SKM-1 (cell line): ENCODE results near the gene PLIN5.

Experiments
- DNase-seq: peaks from one replicate; lab custom pipeline; 2025; ENCODE audit not compliant: unreplicated experiment; lab: John Stamatoyannopoulos, UW

The PLIN5 gene

DNA sequence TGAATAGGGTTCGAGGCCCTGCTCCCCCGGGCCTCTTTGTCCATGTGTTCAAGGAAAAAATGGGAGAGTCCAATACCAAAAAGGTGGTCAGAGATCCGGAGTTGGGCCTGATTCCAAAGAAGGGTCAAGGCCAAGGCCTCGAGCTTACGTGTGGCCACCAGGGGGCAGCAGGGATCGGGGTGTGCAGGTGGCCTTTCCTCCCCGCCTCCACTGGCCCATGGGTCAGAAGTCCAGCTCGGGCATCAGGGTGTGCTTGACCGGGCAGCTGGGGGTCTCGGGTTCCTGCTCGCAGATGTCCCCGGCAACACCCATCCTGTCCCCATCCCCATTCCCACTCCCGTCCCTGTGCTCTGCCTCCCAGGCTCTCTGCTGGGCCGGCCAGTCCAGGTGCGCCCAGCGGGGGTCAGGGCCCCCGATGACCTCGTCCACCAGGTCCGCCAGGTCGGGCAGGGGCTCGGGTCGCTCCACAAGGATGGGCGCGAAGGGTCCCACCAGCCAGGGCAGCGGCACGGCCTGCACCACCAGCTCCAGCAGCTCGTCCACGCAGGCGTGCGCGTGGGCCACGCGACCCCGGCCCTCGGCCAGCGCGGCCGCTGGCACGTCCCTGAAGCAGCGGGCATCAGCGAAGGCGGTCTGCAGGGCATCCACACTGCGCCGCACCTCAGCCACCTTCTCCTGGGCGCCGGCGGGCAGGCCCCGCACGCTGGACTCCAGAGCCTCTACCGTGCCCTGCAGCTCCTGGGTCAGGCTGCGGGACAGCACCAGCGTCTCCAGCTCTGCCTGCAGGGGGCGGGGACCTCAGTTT is 11.5 kb downstream of the PLIN5 start:
- no peak for DNase-seq

DNA sequence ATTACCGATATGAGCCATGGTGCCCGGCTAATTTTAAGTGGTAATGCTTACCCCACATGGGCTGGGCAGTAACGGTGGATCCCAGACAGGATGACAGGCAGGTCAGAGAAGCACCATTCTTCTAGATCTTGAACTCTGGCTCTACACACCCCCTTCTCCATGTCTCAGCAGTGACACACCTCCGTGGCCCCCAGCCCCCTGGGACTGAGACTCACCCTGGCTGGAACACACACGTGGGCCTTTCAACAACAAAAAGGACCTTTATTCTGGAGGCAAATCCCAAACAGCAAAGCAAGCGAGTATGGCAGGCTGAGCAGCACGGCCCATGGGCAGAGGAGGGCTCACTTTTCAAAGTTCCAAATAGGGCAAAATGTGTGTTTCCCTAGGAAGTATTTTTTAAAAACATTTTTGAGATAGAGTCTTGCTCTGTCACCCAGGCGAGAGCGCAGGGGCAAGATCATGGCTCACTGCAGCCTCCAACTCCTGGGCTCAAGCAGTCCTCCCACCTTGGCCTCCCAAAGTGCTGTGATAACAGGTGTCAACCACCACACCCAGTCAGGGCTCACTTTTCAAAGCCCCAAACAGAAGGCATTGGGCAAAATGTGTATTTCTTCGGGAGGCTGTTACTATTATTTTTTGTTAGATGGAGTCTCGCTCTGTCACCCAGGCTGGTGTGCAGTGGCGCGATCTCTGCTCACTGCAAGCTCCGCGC is 12.6 kb downstream of the PLIN5 start:
- DNase-seq, result no peak

DNA sequence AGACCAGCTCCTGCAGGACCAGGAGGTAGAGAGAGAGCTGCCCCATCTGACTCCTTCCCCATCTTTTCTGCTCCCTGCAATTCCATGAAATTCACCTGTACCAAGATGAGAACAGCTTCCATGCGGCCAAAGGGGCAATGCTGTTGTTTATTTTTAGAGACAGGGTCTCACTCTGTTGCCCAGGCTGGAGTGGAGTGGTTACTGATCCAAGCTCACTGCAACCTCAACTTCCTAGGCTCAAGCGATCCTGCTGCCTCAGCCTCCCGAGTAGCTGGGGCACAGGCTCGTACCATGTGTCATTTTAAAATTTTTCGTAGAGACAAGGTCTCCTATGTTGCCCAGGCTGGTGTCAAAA is 13.2 kb downstream of the PLIN5 start:
- no peak for DNase-seq

DNA sequence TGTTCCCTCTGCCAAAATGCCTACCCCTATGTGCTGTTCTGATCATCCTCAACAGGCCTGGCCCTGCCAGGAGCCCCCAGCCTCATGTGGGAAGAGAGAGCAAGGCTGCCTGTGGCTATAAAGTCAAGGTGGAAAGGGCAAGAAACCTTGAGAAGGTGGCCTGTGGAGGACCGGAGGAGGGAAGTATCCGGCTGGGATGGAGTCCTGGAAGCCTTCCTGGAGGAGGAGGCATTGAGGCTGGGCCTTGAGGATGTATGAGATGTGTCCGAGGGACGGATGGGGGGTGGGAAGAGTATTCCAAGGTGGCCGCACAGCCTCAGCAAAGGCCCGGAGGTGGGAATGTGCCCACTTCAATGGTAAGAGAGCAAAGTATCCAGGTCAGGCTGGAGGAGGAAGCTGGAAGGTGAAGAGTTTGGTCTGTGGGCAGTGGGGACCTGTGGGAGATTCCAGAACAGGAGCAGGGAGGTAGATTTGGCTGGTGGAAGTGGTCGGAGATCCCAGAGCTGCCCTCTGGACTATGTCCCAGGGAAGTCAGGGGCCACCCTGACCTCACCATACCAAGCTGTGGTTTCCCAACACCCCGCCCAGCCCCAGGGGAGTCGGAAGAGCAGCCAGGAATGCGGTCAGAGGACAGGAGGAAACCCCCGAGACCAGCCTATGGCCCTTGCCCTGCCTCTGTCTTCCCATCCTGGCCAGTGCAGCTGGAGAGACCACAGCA is 13.7 kb downstream of the PLIN5 start:
- no peak for DNase-seq

DNA sequence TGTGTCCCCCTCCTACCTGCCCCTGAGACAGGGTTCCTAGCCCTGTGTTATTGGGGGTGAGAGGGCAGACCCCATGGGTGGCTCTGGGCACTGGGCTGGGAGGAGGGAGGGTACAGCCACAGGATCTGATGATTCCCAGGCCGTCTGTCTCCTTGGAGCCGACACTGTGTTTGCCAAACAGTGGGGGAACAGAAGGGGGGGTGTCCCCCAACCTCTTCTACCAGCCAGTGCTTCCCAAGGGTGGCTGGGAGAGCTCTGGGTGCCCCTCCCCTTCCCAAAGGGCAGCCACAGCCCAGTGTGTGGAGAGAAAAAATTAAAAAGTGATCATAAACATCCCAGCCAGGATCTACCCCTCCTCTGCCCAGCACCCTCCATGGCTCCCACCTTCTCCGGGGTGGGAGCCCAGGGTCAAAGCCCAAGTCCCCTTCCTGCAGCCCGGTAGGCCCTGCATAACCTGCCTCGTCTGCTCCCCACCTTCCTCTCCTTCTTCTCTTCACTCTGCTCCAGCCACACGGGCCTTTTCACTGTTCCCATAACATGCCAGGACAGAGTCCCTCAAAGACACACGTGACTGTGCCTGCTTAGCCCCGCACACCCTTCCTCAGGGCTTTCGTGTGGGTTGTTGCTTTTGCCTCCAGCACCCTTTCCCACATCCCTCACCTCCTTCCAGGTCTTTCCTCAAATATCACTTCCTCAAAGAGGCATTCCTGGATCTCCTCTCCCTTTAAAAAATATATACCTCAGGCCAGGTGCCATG is 15.3 kb downstream of the PLIN5 start:
- DNase-seq, result no peak

DNA sequence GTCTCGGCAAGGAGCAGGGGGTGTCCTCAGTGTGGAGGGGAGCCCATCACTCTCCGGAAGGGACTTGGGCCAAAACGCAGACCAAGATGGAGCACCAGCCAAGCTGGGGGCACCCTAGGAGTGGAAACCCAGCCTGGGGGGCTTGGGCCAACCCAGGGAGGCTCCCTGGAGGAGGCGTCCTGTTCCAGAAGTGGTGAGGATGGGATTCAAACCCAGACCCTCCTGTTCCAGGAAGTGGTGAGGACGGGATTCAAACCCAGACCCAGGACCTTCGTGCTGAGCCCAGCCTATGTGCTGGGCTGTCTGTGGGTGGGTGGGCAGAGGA is 15.9 kb downstream of the PLIN5 start:
- DNase-seq, result no peak

DNA sequence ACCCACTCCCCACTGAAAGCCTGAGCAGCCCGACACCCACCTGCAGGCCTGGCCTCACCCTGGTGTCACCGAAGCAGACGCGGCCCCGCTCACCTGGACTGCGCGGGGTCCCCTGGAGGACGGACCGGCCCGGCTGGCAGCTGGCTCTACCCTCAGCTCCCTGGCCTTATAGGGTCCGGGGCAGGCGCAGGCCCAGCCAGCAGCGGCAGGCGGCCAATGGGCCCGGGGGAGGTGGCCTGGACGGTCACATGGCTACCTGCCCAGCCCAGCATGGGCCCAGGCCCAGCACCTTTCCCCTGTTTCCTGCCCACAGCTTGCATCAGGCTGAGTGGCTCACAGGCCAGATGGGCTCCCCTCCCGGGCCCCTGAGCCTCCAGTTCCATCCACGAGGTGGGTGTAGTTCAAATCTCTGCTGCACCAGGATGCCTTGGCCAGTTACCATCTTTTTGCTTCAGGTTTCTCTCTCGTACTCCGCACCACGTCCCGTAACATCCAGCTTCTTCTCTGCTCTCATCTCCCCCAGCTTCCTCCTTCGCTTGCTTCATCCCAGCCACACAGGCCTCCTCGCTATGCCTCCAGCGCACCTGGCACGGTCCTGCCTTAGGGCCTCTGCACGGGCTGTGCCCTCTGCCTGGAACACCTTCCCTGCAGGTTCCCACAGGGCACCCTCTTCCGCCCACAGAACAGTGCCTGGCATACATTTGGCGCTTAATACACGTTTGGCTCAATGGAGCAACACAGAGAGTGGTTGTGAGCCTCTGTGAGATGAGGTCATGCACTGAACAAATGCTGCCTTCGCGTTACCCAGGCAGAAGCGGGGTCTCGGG is 16.5 kb downstream of the PLIN5 start, which contains the start of gene PLIN4:
TSS of gene PLIN4 (minus strand) at position 142 of the 827 bp plus-strand sequence. CDS start 214 bp downstream, outside the sequence.
- no peak for DNase-seq

DNA sequence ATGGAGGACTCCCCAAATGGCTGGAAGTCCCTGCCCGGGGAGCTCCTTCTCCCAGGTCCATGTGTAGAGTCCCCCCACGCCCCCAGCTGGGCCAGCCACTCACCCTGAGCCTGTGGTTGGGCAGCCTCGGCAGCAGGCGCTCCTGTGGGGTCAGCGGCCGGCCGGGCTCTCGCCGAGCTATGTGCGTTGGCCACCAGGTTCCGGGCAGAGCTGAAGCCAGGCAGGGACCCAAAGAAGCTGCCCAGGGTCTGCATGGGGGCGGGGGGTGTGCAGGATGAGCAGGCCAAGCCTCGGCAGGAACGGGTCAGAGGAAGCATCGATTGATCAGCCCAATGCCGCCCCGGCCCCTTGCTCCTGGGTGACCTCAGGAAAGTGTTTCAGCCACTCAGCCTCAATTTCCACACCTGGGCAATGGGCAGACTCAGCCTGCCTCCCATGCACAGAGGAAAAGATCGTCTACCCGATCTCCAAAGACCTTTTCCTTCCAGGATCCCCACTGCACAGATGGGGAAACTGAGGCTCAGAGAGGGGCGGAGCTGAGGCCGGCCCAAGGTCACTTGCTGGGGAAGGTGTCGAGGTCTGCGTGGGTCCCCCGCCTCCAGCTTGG is 17.5 kb downstream of the PLIN5 start:
- DNase-seq, result no peak

DNA sequence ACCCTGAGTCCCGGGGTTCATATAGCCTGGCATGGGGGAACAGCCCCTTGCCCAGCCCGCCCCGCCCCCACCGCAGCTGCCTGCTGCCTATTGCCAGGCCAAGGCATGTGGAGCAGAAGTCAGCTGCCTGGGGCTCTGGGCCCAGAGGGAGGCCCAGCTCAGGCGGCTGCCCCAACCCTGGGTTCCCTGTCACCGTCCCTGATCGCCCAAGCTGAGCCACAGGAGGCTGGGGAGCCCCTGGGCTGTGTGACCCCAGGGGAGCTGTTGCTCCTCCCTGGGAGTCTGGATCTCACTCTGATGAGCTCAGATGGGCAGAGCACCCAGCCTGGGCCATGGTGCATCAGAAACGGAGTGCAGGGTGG is 18.1 kb downstream of the PLIN5 start:
- no peak for DNase-seq

DNA sequence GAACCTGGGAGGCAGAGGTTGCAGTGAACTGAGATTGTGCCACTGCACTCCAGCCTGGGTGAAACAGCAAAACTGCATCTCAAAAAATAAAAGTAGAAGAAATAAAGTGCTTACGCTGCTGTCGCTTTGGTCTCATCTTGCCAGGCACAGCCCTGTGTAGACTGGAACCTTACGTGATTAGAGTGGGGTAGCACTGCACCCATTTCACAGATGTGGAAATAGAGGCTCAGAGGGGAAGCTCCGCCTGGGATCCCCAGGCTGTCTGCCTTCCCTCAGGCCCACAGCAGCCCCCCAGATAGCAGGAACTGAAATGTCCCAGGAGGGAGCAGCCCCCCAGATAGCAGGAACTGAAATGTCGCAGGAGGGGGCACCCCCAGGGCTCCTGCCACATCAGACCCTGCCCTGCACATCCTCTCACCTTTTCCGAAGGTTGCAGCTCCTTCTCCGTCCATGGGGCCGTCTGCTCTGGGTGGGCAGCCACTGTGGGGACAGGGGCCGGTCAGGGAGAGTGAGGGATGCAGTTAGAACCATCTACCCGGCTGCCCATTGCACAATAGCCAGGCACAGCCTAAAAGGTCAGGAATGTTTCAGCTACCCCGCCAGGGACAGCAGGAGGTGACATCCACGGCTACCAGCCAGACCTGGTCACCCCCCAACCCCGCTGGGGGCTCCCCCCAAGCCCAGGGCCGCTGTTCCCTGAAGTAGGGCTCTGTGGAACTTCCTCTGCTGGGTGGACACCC is 18.7 kb downstream of the PLIN5 start:
- no peak for DNase-seq

DNA sequence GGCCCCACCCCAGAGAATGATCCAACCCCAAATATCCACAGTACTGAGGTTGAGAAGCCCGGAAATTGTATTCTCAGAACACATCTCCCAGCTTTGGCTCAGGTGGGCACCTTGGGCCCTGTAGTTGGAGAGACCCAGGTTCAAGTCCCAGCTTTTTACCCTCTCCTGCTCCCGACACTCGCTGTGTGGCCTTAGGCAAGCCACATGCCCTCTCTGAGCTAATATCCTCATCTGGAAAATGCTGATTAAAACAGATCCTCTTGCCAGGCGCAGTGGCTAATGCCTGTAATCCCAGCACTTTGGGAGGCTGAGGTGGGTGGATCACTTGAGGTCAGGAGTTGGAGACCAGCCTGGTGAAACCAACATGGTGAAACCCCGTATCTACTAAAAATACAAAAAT is 19.3 kb downstream of the PLIN5 start:
- DNase-seq, result no peak

DNA sequence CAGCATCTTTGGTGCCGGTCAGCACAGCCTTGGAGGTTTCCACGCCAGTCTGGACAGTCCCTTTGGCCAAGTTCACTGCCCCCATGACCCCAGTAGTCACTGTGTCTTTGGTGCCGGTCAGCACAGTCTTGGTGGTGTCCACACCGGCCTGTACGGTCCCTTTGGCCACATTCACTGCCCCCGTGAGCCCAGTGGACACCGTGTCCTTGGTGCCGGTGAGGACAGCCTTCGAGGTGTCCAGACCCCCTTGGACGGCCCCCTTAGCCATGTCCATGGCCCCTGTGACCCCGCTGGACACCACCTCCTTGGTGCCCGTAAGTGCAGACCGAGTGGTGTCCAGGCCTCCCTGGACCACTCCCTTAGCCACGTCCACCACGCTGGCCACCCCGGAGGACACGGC is 21.8 kb downstream of the PLIN5 start:
- DNase-seq, result no peak

DNA sequence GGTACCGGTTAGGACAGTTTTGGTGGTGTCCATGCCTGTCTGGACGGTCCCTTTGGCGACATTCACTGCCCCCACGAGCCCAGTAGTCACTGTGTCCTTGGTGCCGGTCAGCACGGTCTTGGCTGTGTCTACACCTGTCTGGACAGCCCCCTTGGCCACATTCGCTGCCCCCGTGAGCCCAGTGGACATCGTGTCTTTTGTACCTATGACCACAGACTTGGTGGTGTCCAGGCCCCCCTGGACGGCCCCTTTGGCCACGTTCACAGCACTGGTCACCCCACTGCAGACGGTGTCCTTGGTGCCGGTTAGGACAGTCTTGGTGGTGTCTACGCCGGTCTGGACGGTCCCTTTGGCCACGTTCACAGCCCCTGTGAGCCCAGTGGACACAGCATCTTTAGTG is 23.0 kb downstream of the PLIN5 start:
- no peak for DNase-seq

DNA sequence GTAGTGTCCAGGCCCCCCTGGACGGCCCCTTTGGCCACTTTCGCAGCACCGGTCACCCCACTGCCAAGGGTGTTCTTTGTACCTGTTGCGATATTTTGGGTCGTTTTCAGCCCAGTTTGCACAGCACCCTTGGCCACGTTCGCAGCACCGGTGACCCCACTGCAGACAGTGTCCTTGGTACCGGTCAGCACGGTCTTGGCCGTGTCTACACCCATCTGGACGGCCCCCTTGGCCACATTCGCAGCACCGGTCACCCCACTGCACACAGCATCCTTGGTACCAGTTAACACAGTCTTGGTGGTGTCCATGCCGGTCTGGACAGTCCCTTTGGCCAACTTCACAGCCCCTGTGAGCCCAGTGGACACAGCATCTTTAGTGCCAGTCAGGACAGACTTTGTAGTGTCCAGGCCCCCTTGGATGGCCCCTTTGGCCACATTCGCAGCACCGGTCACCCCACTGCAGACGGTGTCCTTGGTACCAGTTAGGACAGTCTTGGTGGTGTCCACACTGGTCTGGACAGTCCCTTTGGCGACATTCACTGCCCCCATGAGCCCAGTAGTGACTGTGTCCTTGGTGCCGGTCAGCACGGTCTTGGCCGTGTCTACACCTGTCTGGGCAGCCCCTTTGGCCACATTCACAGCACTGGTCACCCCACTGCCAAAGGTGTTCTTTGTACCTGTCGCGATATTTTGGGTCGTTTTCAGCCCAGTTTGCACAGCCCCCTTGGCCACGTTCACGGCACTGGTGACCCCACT is 23.5 kb downstream of the PLIN5 start:
- no peak for DNase-seq

DNA sequence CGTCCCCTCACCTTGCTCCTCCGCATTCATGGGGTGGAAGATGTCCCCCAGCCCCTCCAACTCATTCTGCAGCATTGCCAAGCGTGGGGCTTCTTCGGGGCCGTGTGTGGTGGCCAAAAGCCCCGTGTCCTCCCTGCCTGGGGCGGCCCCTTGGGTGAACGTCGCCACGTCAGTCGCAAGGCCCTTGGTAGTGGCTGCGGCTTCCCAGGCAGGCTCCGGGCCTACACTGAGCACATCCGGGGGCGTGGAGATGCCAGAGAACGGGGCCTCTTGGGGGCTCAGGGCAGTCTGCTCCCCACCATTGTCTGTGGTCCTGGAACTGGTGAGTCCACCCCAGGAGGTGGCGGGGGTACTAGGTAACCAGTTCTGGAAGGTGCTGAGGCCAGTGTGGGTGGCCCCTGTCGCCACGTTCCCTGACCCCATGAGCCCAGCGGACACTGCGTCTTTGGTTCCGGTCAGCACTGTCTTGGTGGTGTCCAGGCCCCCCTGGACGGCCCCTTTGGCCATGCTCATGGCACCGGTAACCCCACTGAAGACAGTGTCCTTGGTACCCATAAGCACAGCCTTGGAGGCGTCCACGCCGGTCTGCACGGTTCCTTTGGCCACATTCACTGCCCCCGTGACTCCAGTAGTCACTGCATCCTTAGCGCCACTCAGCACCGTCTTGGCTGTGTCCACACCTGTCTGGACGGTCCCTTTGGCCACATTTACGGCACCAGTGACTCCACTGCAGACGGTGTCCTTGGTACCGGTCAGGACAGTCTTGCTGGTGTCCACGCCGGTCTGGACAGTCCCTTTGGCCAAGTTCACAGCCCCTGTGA is 24.4 kb downstream of the PLIN5 start:
- no peak for DNase-seq

DNA sequence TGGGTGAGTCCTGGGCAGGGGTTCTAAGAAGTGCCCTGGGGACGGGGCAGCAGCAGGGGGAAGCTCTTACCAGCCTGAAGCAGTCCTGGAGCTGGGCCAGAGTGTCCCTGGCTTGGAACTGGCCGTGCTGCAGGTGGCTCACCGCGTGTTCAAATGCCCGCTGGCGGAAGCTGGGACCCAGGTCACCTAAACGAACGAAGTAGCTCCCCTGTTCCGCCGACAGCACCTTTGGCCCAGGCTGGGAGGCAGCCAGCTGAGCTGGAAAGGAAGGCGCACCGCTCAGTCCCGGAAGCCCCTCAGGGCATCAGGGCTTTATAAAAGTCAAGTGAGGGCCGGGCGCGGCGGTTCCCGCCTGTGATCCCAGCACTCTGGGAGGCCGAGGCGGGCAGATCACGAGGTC is 26.3 kb downstream of the PLIN5 start:
- no peak for DNase-seq

DNA sequence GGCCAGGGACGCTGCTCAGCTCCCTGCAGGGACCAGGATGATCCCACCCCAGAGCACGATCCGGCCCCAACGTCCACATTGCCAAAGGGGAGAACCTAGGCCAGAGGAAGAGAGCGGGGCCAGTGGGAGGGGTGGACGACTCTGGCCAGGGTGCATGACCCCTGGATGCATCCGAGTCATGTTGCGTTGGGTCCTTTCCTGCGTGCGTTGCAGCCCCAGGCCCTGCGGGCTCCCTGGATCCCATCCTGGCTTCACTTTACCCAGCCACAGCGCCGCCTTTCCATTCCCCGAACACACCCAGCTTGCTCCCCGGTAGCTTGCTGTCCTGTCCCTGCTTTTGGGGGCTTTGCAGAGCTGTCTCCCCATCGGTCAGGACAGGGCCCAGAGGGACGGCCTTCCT is 27.2 kb downstream of the PLIN5 start:
- DNase-seq, result no peak

DNA sequence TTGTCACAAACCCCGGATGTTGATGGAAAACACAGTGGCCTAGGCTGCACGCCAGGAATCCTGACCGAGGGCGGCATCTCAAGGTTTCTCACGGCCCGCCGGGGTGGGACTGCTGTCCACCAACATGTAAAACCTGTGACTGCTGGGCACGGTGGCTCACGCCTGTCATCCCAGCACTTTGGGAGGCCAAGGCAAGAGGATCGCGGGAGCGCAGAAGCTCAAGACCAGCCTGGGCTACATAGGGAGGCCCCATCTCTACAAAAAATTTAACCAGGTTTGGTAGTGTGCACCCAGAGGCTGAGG is 27.9 kb downstream of the PLIN5 start:
- no peak for DNase-seq
